ENCODE data around the gene UNC13D.

DNA sequence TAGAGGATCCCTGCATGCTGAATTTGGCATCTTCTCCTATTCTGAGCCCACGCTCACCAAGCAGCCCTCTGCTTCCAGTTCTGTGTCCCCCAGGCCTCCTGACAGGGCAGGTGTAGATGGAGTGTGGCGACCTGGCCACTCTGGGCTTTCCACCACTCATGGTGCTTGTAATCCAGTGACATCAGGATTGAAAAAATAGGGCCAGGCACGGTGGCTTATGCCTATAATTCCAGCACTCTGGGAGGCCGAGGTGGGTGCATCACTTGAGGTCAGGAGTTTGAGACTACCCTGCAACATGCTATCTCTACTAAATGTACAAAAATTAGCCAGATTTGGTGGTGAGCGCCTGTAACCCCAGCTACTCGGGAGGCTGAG lies 30.2 kb downstream of the UNC13D start:
- TF ChIP-seq, protein P1, sequence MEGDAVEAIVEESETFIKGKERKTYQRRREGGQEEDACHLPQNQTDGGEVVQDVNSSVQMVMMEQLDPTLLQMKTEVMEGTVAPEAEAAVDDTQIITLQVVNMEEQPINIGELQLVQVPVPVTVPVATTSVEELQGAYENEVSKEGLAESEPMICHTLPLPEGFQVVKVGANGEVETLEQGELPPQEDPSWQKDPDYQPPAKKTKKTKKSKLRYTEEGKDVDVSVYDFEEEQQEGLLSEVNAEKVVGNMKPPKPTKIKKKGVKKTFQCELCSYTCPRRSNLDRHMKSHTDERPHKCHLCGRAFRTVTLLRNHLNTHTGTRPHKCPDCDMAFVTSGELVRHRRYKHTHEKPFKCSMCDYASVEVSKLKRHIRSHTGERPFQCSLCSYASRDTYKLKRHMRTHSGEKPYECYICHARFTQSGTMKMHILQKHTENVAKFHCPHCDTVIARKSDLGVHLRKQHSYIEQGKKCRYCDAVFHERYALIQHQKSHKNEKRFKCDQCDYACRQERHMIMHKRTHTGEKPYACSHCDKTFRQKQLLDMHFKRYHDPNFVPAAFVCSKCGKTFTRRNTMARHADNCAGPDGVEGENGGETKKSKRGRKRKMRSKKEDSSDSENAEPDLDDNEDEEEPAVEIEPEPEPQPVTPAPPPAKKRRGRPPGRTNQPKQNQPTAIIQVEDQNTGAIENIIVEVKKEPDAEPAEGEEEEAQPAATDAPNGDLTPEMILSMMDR (IDR thresholded peaks at IDR 0.05; ENCODE audit: insufficient read depth, low read depth, low read length) = no peak
- TF ChIP-seq EZH2 (IDR thresholded peaks at IDR 0.05; ENCODE audit: insufficient read depth, low read length) = no peak
